HG02852 (cell line): ENCODE measurements around the gene CACNG7.
"Not testable (repeated sequence)": the region's sequence is repeated elsewhere in the genome, so short reads cannot be mapped to it uniquely, and the experiment has no call there.

Experiments
- ATAC-seq: cut with Tn5 transposase; IDR thresholded peaks from one replicate; pipeline ENCODE4 v1.9.1; 2021; ENCODE audit warnings: mild to moderate bottlenecking, moderate library complexity; ENCODE audit not compliant: unreplicated experiment

The CACNG7 gene

GRCh38 chr19:53947624-53948023, 38.5 kb downstream of the CACNG7 start:
- no peak for ATAC-seq

- ATAC-seq = not testable (repeated sequence)
Measured at GRCh38 chr19:53948611-53949010, 39.5 kb downstream of the CACNG7 start.

- no peak for ATAC-seq
Measured at GRCh38 chr19:53951436-53951835, 42.4 kb downstream of the CACNG7 start.

- no peak for ATAC-seq
Measured at GRCh38 chr19:53951947-53952346, 42.9 kb downstream of the CACNG7 start.

GRCh38 chr19:53953383-53953782, 44.3 kb downstream of the CACNG7 start:
- ATAC-seq = no peak

GRCh38 chr19:53957448-53958167, 48.5 kb downstream of the CACNG7 start:
- no peak for ATAC-seq

GRCh38 chr19:53958168-53958571, 49.1 kb downstream of the CACNG7 start:
- no peak for ATAC-seq

- ATAC-seq = no peak
Measured at GRCh38 chr19:53958823-53959757, 50.0 kb downstream of the CACNG7 start.

- ATAC-seq = no peak
Measured at GRCh38 chr19:53960187-53960586, 51.1 kb downstream of the CACNG7 start.

GRCh38 chr19:53960886-53961285, 51.8 kb downstream of the CACNG7 start:
- ATAC-seq = no peak

- no peak for ATAC-seq
Measured at GRCh38 chr19:53961523-53962356, 52.7 kb downstream of the CACNG7 start.

- no peak for ATAC-seq
Measured at GRCh38 chr19:53962887-53963431, 53.9 kb downstream of the CACNG7 start, which contains the start of gene CACNG8. CACNG8 (plus strand) TSS chr19:53962937.

GRCh38 chr19:53965091-53965490, 56.0 kb downstream of the CACNG7 start:
- no peak for ATAC-seq

- no peak for ATAC-seq
Measured at GRCh38 chr19:53966931-53967330, 57.9 kb downstream of the CACNG7 start.

- no peak for ATAC-seq
Measured at GRCh38 chr19:53969366-53969765, 60.3 kb downstream of the CACNG7 start.

- no peak for ATAC-seq
Measured at GRCh38 chr19:53971673-53972072, 62.6 kb downstream of the CACNG7 start.

GRCh38 chr19:53977429-53977990, 68.4 kb downstream of the CACNG7 start:
- no peak for ATAC-seq

- no peak for ATAC-seq
Measured at GRCh38 chr19:53977991-53978731, 69.1 kb downstream of the CACNG7 start.

GRCh38 chr19:53978975-53979801, 70.1 kb downstream of the CACNG7 start:
- no peak for ATAC-seq
